GM10266 (cell line): Measurements from ENCODE around the gene CPLX4.

Experiments
- DNase-seq: peaks from one replicate; pipeline ENCODE4 v3.0.0; 2012; ENCODE audit errors: extremely low spot score
- CTCF ChIP-seq: IDR thresholded peaks from 2 replicates; pipeline ENCODE4 v1.5.1; 2012; ENCODE audit warnings: mild to moderate bottlenecking, low read depth; ENCODE audit not compliant: control insufficient read depth, insufficient read depth; ENCODE audit errors: missing control alignments

CPLX4 gene

GRCh38 chr18:59276047-59276446 lies 42.4 kb downstream of the CPLX4 start:
- TF ChIP-seq CTCF: no peak
- DNase-seq: no peak

GRCh38 chr18:59275406-59275949 lies 43.0 kb downstream of the CPLX4 start:
- DNase-seq: no peak
- no peak for TF ChIP-seq CTCF

DNA sequence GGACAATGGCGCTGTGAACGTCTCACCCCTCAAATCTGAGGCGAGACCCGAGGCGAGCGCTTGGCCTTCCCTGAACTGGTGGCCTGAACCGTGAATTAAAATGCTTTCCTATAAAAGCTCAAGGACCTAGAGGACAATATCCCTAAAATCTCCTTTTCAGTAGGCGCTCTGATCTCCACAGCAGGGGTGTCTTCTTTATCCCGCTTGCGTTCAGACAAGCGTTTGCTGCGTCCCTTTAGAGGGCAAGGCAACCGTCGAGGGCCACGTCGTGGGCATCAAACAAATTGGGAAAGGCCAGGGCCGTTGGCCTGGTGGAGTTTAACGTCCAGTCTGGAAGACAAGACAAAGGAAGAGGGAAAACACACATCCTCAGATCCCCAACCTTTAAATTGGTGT lies 43.9 kb downstream of the CPLX4 start:
- no peak for DNase-seq
- TF ChIP-seq CTCF: no peak

DNA sequence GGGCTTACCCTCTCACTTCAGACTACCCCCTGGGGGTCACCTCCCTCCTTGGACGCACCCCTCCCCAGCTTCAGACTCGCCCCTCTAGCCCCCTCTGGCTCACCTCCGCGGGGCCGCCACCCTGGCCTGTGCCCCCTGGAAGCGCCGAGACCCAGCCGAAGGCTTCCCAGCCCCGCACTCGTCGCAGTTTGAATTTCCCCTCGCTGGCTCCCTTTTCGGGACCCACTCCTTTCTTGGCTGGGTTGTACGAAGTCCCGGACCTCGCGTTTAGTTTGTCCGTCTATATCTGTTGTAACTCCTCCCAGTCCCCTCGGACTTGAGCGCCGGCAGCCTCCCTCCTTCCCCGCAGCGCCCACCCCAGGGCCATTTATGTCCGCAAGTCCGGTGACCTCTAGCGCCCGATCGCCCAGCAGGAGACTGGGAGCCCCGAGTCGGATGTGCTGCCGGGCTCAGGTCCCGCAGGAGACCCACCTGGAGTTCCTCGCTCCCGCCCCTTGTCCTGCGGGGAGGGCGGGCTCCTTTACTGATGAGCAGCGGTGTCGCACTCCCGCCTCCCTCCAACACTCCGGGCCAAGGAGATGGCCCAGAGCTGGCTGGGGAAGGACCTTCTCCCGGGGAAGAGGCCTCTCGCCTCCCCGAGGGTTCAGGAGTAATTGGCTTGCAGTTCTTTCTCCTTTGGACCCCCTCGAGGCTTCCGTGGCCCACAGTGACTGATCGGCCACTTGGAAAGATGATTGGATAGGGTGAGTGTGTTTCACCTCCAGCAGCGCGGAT lies 44.5 kb downstream of the CPLX4 start:
- TF ChIP-seq CTCF: no peak
- DNase-seq: peak; percentile 13

DNA sequence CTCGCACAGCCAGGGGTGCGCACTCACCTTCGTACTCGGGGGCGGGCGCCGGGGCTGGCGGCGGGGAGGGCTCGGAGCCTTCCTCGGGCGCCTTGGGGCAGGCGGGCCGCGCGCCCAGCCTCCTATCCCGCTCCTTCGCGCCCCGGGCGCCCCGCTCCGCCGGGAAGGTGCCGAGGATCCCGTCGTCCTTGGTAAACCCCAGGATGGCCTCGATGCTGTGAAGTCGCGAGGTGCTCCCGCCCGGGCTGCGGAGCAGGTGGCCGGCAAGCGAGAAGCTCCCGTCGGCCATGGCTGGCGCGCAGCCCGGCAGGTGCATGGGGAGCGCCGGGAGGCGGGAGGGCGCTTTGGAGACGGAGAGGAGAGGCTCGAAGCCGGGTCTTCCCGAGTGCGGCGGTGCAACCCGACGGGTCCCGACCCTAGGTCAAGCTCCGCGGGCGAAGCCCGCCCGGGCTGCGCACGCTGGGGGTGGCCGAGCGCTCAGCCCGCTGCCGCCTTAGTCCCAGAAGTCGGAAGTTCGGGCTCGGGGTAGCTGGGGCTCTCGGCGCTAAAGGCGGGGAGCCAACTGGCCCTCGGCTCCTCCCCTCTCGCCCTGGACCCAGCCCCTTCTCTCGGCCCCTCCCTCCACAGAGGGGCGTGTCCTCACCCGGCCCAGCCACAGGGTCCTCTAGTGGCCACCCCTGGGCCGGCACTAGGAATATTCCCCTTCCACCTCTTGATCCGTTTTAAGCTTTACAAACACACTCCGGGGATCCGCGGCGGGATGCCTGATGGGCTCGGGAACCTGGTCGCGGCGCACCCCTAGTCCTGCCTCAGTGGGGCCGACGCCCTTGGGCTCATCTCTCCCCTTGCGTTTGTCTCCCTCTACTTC lies 45.3 kb downstream of the CPLX4 start, which contains the start of gene RAX:
Gene RAX (minus strand): TSS at position 564 of the 868 bp plus-strand sequence. CDS start 248 bp downstream, at position 316.
- DNase-seq: peak; percentile 81
- no peak for TF ChIP-seq CTCF

GRCh38 chr18:59272221-59272888 lies 46.1 kb downstream of the CPLX4 start:
- no peak for TF ChIP-seq CTCF
- DNase-seq: peak; percentile 42
